Esophagus squamous epithelium (tissue), 5 donors: Measurements from ENCODE around the gene PRKCA. TPM values are rescaled to one million over a fixed set of nuclear protein-coding genes. Genes with fewer than 3 reads are reported as not detected.

Experiments used
- DNase-seq: peaks from one replicate; lab custom pipeline; 2025; lab: John Stamatoyannopoulos, UW
- H3K27ac ChIP-seq, 4 donors: fragments of 200-600 bp; sonication (generic); one replicate each; pipeline ENCODE4 v1.5.1; 2016 to 2019; ENCODE audit warnings: mild to moderate bottlenecking in 1 of 4
- H3K27me3 ChIP-seq, 4 donors: fragments of 200-600 bp; sonication (generic); 1 replicate in 3 of 4; 2 replicates in 1 of 4; pipeline versions ENCODE4 v1.5.1 to v1.6.0; 2017 to 2021; ENCODE audit warnings: antibody characterized with exemption in 1 of 4
- H3K36me3 ChIP-seq, 3 donors: fragments of 200-600 bp; sonication (generic); one replicate each; pipeline ENCODE4 v1.5.1; 2016 to 2019
- H3K4me1 ChIP-seq, 3 donors: fragments of 200-600 bp; sonication (generic); one replicate each; pipeline ENCODE4 v1.5.1; 2017 to 2019
- H3K4me3 ChIP-seq, 4 donors: fragments of 200-600 bp; sonication (generic); 1 replicate in 3 of 4; 2 replicates in 1 of 4; pipeline ENCODE4 v1.5.1; 2016 to 2019; ENCODE audit warnings: mild to moderate bottlenecking in 2 of 4, moderate library complexity in 1 of 4
- H3K9me3 ChIP-seq, 3 donors: fragments of 200-600 bp; sonication (generic); one replicate each; pipeline ENCODE4 v1.5.1; 2016 to 2019
- CTCF ChIP-seq, 6 experiments: fragments of 450-650 bp in 4 of 6; fragments of 200-600 bp in 2 of 6; sonication (generic) in 2 of 6; IDR thresholded peaks; one replicate each; pipeline ENCODE4 v1.5.1; 2016 to 2019; ENCODE audit warnings: antibody characterized with exemption in 6 of 6, mild to moderate bottlenecking in 4 of 6, moderate library complexity in 4 of 6
- POLR2A ChIP-seq, 4 donors: fragments of 450-650 bp; IDR thresholded peaks; one replicate each; pipeline ENCODE4 v1.6.1; 2017; ENCODE audit warnings: antibody characterized with exemption in 4 of 4, mild to moderate bottlenecking in 4 of 4, moderate library complexity in 3 of 4
- WGBS, 2 donors: methylation state at CpG; one replicate each; pipeline ENCODE4 v1.1.5; 2018; 5-methylcytosine and 5-hydroxymethylcytosine counted together
- intact Hi-C: fragments of 100-400 bp; cut with DNase I; formaldehyde crosslinking; loops from one replicate; pipeline ENCODE4 v1.15.0; 2022
- total RNA-seq, 4 donors: library from RNA; depleted of rRNA; stranded (reverse); fragments of >200 nt; gene quantifications; one replicate each; pipeline ENCODE4 v1.1.0, GENCODE V29; 2016
- donor health status: DM: yes; HTN: yes; CAD: no.

The PRKCA gene
- total RNA-seq, 4 donors from 2014 or later: 2.4 to 9.2 (median 4.2) TPM

DNA sequence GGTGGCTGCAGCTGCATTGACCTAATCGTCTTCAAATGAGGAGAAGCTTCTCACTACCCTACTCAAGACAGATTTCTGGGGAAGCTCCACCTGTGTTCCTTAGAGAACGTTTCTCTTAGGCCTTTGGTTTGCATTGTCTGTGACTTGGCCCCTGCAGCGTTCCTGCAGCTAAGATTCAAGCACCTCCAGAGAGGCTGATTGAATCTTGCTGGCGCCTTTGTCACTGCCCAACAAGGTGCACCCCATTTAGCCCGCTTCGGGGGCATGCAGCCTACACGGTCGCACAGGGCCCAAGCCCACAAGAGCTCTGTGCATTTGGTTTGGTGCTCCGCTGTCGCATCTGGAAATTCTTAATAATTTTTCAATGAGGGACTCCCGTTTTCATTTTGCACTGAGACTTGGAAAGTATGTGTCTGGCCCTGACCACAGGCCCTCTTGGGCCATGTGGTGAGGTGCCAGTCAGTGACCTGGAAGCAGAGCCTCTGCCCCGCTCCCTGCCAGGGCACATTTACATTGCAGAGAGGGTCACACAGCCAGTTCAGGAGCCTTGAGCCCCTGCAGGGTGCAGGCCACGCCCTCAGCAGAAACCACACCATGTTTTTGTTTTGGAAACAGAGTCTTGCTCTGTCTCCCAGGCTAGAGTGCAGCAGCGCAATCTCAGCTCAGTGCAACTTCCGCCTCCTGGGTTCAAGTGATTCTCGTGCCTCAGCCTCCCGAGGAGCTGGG, 481.4 kb downstream of the PRKCA start:
- Histone ChIP-seq H3K27me3 (no peaks in the 10 kb centered on the region), H3K36me3 (peaks cover 0 to 6% (median 0%) of the 10 kb centered on the region in 3 donors), H3K9me3 (no peaks in the 10 kb centered on the region), H3K4me1 (no peaks in the 10 kb centered on the region), H3K27ac (no peak overlapping the region), H3K4me3 (no peak overlapping the region)
- intact Hi-C loops: no loop called here
- 91% methylated on average over 11 to 15 of the region's 17 CpGs for WGBS, 2 donors
- TF ChIP-seq CTCF (IDR thresholded peaks at IDR 0.05) (no peak), POLR2A (IDR thresholded peaks at IDR 0.05) (no peak)
- no peak for DNase-seq

DNA sequence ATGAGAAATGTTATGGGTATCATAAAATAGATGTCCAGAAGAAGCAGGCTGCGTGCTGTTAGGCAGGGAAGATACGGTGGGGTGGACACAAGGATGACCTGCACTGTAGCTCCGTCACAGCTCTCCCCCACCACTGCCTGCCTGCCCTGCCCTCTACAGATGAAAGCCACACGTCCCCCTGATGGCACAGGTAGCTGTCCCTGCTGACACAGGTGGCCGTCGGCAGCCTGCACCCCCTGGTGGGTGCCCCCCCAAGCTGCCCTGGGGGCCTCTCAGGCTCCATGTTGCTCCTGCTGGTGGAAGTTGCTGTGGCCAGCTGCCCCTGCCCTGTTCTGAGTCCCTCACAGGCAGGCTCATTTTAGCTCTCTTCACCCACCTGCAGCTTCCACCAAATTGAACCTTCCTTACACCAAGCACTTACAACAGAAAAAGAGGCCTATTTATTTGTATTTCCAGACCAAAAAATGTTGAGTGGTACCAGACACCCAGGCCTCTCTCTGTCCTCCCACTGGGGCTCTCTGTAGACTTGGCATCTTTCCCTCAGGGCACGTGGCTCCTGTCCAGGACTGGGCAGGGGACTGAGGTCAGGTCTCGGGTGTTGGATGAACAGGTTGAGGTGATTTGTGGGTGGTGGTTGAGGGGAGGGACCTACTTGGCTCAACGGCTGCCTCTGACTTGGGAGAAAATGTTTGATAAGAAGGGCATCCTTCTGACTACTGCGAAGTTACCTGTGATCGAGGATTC, 482.4 kb downstream of the PRKCA start:
- Histone ChIP-seq H3K27me3 (no peaks in the 10 kb centered on the region), H3K36me3 (peaks cover 0 to 16% (median 0%) of the 10 kb centered on the region in 3 donors), H3K9me3 (no peaks in the 10 kb centered on the region), H3K27ac (no peak overlapping the region), H3K4me1 (no peaks in the 10 kb centered on the region), H3K4me3 (no peak overlapping the region)
- intact Hi-C loops: no loop called here
- TF ChIP-seq POLR2A (IDR thresholded peaks at IDR 0.05) (no peak), CTCF (IDR thresholded peaks at IDR 0.05) (no peak)
- WGBS, 2 donors: 90 to 94% methylated on average over 6 to 7 of the region's 11 CpGs
- no peak for DNase-seq

DNA sequence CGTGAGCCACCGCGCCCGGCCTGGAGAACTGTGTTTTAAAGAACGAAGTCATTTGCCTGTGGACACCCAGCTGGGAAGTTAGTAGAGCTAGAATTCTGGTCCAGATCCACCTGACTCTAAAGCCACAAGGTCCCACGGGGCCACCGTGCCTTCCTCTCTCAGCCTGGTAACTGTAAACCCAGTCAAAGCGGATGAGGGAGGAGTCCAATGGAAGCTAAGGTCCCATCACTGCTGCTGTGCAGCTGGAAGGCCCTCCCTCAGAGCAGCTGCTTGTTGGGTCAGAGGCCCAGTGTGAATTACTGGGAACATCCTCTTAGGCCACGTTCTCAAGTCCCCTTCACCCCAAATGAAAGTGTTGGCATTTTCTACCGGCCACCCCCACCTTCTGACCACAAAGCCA, 483.7 kb downstream of the PRKCA start:
- intact Hi-C loops: no loop called here
- Histone ChIP-seq H3K4me3 (no peak overlapping the region), H3K27ac (no peak overlapping the region), H3K9me3 (no peaks in the 10 kb centered on the region), H3K36me3 (peaks cover 0 to 16% (median 0%) of the 10 kb centered on the region in 3 donors), H3K27me3 (no peaks in the 10 kb centered on the region), H3K4me1 (no peaks in the 10 kb centered on the region)
- no peak for TF ChIP-seq POLR2A (IDR thresholded peaks at IDR 0.05)
- no peak for TF ChIP-seq CTCF (IDR thresholded peaks at IDR 0.05)
- no peak for DNase-seq
- WGBS, 2 donors: 84 to 95% methylated on average over 4 to 7 of the region's 10 CpGs

- no peaks in the 10 kb centered on the region for H3K9me3 ChIP-seq
- H3K27me3 ChIP-seq: no peaks in the 10 kb centered on the region
- peaks cover 0 to 16% (median 0%) of the 10 kb centered on the region in 3 donors for H3K36me3 ChIP-seq
- no peak overlapping the region for H3K27ac ChIP-seq
- 54 to 70% methylated on average over 2 to 3 of the region's 3 CpGs for WGBS, 2 donors
- no peak for TF ChIP-seq POLR2A (IDR thresholded peaks at IDR 0.05)
- TF ChIP-seq CTCF (IDR thresholded peaks at IDR 0.05): no peak
- DNase-seq: no peak
- intact Hi-C loops: no loop called here
- H3K4me1 ChIP-seq: no peaks in the 10 kb centered on the region
- H3K4me3 ChIP-seq: no peak overlapping the region
Measured at GRCh38 chr17:66787914-66788313, 485.5 kb downstream of the PRKCA start.

DNA sequence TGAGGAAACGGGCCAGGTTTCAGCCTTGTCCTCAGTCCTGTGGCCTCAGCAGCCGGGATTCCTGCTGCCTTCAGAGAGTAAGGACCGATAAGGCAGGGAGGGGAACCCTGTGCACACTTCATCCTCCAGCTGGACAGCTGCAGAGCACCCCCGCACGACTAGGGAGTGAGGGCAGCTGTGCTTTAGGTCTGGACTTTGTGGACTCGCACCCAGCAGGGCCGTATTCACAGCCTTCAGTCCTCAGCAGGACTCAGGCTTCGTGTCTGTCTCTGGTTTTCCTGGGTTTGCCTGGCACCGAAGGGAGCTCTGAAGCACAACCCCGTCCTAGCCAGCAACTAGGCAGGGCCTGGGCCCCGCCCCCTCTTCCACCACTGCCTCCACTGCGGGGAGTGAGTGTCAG, 486.7 kb downstream of the PRKCA start:
- 81 to 85% methylated on average over 8 to 11 of the region's 12 CpGs for WGBS, 2 donors

More for the DNA sequence above, 486.7 kb downstream of the PRKCA start:
- TF ChIP-seq CTCF (IDR thresholded peaks at IDR 0.05) (no peak), POLR2A (IDR thresholded peaks at IDR 0.05) (no peak)
- Histone ChIP-seq H3K4me3 (no peak overlapping the region), H3K27me3 (no peaks in the 10 kb centered on the region), H3K36me3 (peaks cover 0 to 16% (median 0%) of the 10 kb centered on the region in 3 donors), H3K4me1 (no peaks in the 10 kb centered on the region), H3K9me3 (no peaks in the 10 kb centered on the region), H3K27ac (no peak overlapping the region)
- DNase-seq: no peak
- intact Hi-C loops: no loop called here
